ENCODE results near the gene KRT5.

- TF ChIP-seq CTCF (IDR thresholded peaks at IDR 0.05), result no peak
- no peak for TF ChIP-seq POLR2A (IDR thresholded peaks at IDR 0.05)
These were observed 977 bp upstream of the KRT5 start for GRCh38 chr12:52521175-52521567.

Data from right lobe of liver (tissue), 4 donors.